Measurements from ENCODE around the gene PLA2G2E. TPM values are rescaled to one million over a fixed set of nuclear protein-coding genes. Genes with fewer than 3 reads are reported as not detected.

The PLA2G2E gene
- total RNA-seq, 2 donors from 2014 or later, result not detected

GRCh38 chr1:19893687-19894086 is 29.7 kb downstream of the PLA2G2E start:
- Histone ChIP-seq H3K4me3 (no peak overlapping the region), H3K36me3 (peaks cover 9% of the 10 kb centered on the region), H3K9ac (ENCODE audit: low read depth in 2 of 2, low read length in 2 of 2) (no peak overlapping the region), H3K9me3 (no peaks in the 10 kb centered on the region), H3K27me3 (no peaks in the 10 kb centered on the region), H3K4me1 (no peaks in the 10 kb centered on the region), H3K27ac (no peak overlapping the region)
- no peak for TF ChIP-seq CTCF (IDR thresholded peaks at IDR 0.05)
- DNase-seq, result no peak
- intact Hi-C loops (cut with DNase I), result no loop called here

GRCh38 chr1:19892628-19893168 is 30.7 kb downstream of the PLA2G2E start:
- no peak overlapping the region for H3K27ac ChIP-seq
- H3K4me1 ChIP-seq, result no peaks in the 10 kb centered on the region
- DNase-seq, result no peak
- H3K4me3 ChIP-seq, result no peak overlapping the region
- intact Hi-C loops (cut with DNase I), result no loop called here
- no peak for TF ChIP-seq CTCF (IDR thresholded peaks at IDR 0.05)
- H3K36me3 ChIP-seq, result peaks cover 9% of the 10 kb centered on the region
- H3K9me3 ChIP-seq, result no peaks in the 10 kb centered on the region
- no peak overlapping the region for H3K9ac ChIP-seq (ENCODE audit: low read depth in 2 of 2, low read length in 2 of 2)
- no peaks in the 10 kb centered on the region for H3K27me3 ChIP-seq

GRCh38 chr1:19892129-19892528 is 31.3 kb downstream of the PLA2G2E start:
- no peak overlapping the region for H3K27ac ChIP-seq
- H3K27me3 ChIP-seq, result no peaks in the 10 kb centered on the region
- intact Hi-C loops (cut with DNase I), result no loop called here
- H3K36me3 ChIP-seq, result peaks cover 9% of the 10 kb centered on the region
- no peak overlapping the region for H3K4me3 ChIP-seq
- no peak for DNase-seq
- no peaks in the 10 kb centered on the region for H3K9me3 ChIP-seq
- no peak overlapping the region for H3K9ac ChIP-seq (ENCODE audit: low read depth in 2 of 2, low read length in 2 of 2)
- no peaks in the 10 kb centered on the region for H3K4me1 ChIP-seq
- no peak for TF ChIP-seq CTCF (IDR thresholded peaks at IDR 0.05)

GRCh38 chr1:19889656-19890055 is 33.8 kb downstream of the PLA2G2E start:
- no peak overlapping the region for H3K9ac ChIP-seq (ENCODE audit: low read depth in 2 of 2, low read length in 2 of 2)
- no peak for TF ChIP-seq CTCF (IDR thresholded peaks at IDR 0.05)
- intact Hi-C loops (cut with DNase I), result no loop called here

GRCh38 chr1:19888112-19888511 is 35.3 kb downstream of the PLA2G2E start:
- Histone ChIP-seq H3K27ac (no peak overlapping the region), H3K4me3 (no peak overlapping the region), H3K9ac (ENCODE audit: low read depth in 2 of 2, low read length in 2 of 2) (no peak overlapping the region), H3K36me3 (peaks cover 4% of the 10 kb centered on the region), H3K27me3 (no peaks in the 10 kb centered on the region), H3K4me1 (no peaks in the 10 kb centered on the region), H3K9me3 (no peaks in the 10 kb centered on the region)
- DNase-seq, result no peak
- intact Hi-C loops (cut with DNase I), result no loop called here
- no peak for TF ChIP-seq CTCF (IDR thresholded peaks at IDR 0.05)

More at GRCh38 chr1:19889656-19890055, 33.8 kb downstream of the PLA2G2E start:
- H3K27ac ChIP-seq, result no peak overlapping the region
- no peaks in the 10 kb centered on the region for H3K9me3 ChIP-seq
- no peak overlapping the region for H3K4me3 ChIP-seq
- DNase-seq, result no peak
- H3K4me1 ChIP-seq, result no peaks in the 10 kb centered on the region
- H3K27me3 ChIP-seq, result no peaks in the 10 kb centered on the region
- peaks cover 9% of the 10 kb centered on the region for H3K36me3 ChIP-seq
